Kidney epithelial cell (primary cell): Measurements from ENCODE around the gene FBXO44. TPM values are rescaled to one million over a fixed set of nuclear protein-coding genes. Genes with fewer than 3 reads are reported as not detected.

Experiments used
- DNase-seq: peaks from one replicate; pipeline ENCODE4 v3.0.0-alpha.2; 2010; ENCODE audit warnings: low read depth
- H3K27me3 ChIP-seq: 2 replicates; pipeline ENCODE4 v1.6.0; 2011; ENCODE audit warnings: low read length; ENCODE audit not compliant: control insufficient read depth, insufficient read depth
- H3K36me3 ChIP-seq: 2 replicates; pipeline ENCODE4 v1.5.1; 2011; ENCODE audit warnings: low read length; ENCODE audit not compliant: control insufficient read depth, insufficient read depth
- H3K4me3 ChIP-seq: 2 replicates; pipeline ENCODE4 v1.5.1; 2011; ENCODE audit warnings: low read depth, mild to moderate bottlenecking, control low read depth, low read length
- total RNA-seq: library from RNA; depleted of rRNA; stranded (reverse); fragments of >200 nt; gene quantifications from 2 replicates; pipeline ENCODE4 v1.2.3, GENCODE V29; 2015
- TF ChIP-seq, protein P1 (sequence below): IDR thresholded peaks from 2 replicates; pipeline ENCODE4 v1.5.1; 2011; ENCODE audit warnings: mild to moderate bottlenecking, moderate library complexity, low read length, control low read depth, inconsistent platforms; ENCODE audit not compliant: insufficient read depth, poor library complexity, severe bottlenecking

FBXO44 gene
- total RNA-seq, 1 donor from 2014 or later = 14.4 TPM

DNA sequence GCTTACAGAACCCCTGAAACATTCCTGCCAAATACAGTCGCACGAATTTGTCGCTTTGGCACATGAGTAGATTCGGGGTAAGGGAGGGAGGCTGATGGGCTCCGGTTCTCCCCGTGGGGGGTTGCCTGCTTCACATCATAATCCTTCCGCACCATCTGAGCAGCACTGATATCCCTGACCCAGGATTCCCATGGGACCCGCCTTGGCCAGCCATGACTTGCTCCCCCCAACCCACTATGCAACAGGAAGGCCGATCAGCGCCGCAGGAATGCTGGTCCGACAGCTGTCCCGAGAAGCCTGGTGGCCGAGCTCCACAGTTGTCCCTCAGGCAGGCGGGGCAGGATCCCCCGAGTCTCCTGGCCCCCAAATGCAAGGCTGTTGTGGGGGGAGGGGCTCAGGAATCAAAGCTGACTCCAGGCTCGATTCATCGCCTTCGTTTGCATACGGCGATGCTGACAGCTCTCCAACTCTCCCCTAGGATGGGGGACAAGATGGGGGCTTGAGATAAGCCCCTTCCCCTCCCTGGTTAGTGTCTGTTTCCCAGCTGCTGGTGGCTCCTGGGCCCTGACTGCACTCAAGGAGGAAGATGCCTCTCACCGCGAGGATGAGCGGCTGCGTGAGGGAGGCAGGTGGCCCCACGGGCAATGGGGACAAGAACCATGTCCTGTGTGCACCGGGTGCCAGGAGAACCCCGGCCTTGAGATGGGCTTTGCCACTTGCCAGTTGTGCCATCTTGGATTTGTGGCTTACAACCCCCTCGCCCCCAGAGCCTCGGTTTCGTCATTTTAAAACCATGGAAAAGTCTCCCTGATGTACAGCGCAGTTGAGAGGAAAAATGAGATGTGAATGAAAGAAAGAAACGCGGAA, 46.2 kb downstream of the FBXO44 start:
- DNase-seq = no peak
- TF ChIP-seq, protein P1, sequence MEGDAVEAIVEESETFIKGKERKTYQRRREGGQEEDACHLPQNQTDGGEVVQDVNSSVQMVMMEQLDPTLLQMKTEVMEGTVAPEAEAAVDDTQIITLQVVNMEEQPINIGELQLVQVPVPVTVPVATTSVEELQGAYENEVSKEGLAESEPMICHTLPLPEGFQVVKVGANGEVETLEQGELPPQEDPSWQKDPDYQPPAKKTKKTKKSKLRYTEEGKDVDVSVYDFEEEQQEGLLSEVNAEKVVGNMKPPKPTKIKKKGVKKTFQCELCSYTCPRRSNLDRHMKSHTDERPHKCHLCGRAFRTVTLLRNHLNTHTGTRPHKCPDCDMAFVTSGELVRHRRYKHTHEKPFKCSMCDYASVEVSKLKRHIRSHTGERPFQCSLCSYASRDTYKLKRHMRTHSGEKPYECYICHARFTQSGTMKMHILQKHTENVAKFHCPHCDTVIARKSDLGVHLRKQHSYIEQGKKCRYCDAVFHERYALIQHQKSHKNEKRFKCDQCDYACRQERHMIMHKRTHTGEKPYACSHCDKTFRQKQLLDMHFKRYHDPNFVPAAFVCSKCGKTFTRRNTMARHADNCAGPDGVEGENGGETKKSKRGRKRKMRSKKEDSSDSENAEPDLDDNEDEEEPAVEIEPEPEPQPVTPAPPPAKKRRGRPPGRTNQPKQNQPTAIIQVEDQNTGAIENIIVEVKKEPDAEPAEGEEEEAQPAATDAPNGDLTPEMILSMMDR = no peak
- Histone ChIP-seq H3K4me3 (no peak overlapping the region), H3K36me3 (no peaks in the 10 kb centered on the region), H3K27me3 (peaks cover 49% of the 10 kb centered on the region)

DNA sequence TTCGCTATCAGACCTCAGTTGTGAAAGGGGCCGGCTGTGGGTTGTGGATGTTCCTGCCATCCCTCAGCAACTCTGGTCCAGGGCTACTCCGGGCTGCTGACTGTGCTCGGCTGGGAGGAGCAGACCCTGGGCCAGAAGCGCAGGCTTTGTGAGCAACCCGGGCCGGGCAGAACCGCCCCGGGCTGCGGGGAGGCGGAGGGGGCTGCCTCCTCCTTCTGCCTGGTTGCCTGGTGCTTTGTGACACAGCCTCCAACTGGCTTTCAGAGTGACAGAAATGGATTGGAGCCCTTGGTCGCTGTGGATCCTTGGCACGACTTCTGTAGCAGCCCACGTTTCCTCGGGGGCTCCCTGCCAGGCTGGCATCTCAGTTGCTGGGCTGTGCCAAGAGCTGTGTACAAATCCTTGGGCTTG, 46.9 kb downstream of the FBXO44 start:
- Histone ChIP-seq H3K27me3 (peaks cover 52% of the 10 kb centered on the region), H3K4me3 (no peak overlapping the region), H3K36me3 (no peaks in the 10 kb centered on the region)
- no peak for DNase-seq
- TF ChIP-seq, protein P1 = no peak

DNA sequence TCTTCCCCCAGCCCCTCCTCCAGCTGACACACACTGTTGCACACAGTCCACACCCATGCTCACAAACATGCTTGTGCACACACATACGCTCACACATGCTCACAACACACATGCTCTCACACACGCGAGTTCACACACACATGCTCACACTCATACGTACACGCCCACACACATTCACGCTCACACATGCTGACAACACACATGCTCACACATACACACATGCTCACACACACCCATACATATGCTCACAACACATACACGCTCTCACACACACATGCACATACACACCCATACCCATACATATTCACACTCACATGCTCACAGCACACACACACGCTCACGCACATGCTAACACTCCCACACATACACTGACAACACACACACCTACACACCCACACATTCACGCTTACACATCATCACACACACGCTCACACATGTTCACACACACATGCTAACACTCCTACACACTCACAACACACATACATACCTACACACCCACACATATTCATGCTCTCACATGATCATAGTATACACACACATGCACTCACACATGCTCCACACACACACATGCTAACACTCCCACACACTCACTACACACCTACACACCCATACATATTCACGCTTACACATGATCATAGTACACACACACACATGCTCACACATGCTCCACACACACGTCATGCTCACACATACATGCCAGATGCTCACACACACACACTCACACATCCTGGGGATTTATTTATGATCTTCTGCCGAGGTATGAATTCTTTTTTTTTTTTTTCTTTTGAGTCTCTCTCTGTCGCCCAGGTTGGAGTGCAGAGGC, 47.5 kb downstream of the FBXO44 start:
- H3K27me3 ChIP-seq = peaks cover 53% of the 10 kb centered on the region
- no peak overlapping the region for H3K4me3 ChIP-seq
- no peak for DNase-seq
- H3K36me3 ChIP-seq = no peaks in the 10 kb centered on the region
- TF ChIP-seq, protein P1 = no peak

DNA sequence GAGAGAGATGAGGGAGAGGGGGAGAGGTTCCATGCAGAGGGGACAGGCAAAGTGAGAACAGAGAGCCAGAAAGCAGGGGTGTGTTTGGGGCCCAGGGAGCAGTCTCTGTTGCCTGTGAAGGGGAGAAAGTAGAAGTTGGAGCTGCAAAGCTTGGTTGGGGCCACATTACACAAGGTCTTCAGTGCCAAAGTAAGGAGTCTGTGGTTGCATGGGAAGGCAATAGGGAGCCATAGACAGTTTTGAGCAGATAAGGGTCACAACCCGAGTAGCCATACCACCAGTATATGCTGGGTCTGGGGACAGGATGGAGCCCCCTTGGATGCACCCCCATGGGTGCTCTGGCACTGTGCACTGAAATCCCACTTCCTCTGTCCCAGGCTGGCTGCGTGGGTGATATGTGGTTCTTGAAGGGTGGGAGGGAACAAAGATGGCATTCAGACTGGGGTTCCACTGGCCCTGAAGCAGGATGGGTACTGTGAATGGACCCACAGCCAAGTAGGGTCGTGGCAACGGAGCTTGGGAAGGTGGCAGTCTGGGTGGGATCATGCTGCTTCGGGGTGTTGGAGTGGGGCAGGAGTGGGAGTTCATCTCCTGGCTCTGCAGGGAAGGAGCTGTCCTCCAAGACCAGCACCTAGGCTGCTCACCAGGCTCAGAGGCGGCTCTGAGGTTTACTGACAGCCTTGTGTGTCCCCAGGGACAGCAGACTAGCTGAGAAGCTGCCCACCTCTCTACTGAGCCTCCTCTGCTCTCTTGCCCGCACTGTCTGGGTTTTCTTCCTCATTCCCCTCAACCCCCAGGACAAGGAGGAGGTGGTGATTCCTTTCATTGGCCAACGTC, 48.9 kb downstream of the FBXO44 start:
- no peak for DNase-seq
- TF ChIP-seq, protein P1 = no peak
- Histone ChIP-seq H3K27me3 (peaks cover 55% of the 10 kb centered on the region), H3K36me3 (no peaks in the 10 kb centered on the region), H3K4me3 (no peak overlapping the region)

DNA sequence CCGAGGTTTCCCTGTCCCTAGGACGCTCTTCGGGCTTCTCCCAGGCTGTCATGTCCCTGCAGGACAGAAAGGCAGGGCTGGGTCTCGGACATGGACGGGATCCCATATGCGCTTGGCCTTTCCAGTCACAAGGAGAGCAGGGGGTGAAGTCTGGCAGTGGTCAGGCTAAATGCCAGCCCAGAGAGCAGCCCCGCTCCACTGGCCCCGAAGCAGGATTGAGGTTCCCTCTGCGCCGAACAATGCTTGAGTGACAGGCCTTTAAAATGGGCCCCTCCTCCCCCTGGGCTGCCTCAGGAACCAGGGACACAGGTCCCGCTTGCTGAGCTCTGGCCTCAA, 49.5 kb downstream of the FBXO44 start:
- DNase-seq = no peak
- Histone ChIP-seq H3K36me3 (no peaks in the 10 kb centered on the region), H3K4me3 (no peak overlapping the region), H3K27me3 (peaks cover 56% of the 10 kb centered on the region)
- TF ChIP-seq, protein P1 = no peak
